ENCODE results near the gene KANSL1. TPM values are rescaled to one million over a fixed set of nuclear protein-coding genes. Genes with fewer than 3 reads are reported as not detected.
"Not testable (repeated sequence)": the region's sequence is repeated elsewhere in the genome, so short reads cannot be mapped to it uniquely, and the experiment has no call there.

The KANSL1 gene
- total RNA-seq, 1 donor from 2014 or later, result 94.5 TPM

DNA sequence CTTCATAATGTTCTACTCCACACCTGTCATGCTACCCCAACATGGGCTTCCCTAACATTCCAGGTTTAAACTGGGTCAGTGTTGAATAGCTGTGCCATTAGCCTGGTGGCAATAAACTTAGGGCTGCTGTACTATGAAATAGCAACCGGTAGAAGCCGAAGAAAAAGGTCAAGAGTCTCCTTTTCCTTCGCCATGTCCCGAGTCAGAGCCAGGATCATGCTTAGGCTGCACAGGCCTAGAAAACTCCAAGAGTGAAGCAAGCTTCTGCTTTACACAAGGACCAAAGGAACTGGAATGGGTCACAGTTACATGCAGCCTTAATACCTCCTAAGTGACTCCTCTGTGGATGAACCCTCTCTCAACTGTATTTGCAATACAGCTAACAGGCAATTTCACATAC lies 105.4 kb downstream of the KANSL1 start:
- peaks cover 12 to 35% (median 24%) of the 10 kb centered on the region in 3 donors for H3K4me1 ChIP-seq (ENCODE audit: control insufficient read depth in 3 of 3, insufficient read depth in 3 of 3, low read length in 3 of 3)

DNA sequence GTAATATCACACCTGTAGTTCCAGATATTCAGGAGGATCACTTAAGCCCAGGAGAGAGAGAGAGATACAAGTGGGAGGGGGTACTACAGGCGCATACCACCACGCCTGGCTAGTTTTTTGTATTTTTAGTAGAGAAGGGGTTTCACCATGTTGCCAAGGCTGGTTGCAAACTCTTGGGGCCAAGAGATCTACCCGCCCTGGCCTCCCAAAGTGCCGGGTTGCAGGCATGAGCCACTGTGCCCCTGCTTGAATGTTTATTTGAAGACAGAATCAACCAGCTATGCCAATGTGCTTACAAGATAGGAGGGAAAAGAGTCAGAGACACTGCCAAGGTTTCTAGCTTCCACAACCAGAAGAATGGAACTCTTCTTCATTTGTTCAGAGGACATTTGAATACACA lies 106.4 kb downstream of the KANSL1 start:
- Histone ChIP-seq H3K4me3 (ENCODE audit: low read length in 3 of 3) (no peak overlapping the region), H3K27me3 (ENCODE audit: control insufficient read depth in 3 of 3, insufficient read depth in 3 of 3, low read length in 3 of 3) (no peaks in the 10 kb centered on the region), H3K9ac (ENCODE audit: low read depth in 1 of 3, low read length in 3 of 3) (no peak overlapping the region), H3K4me1 (ENCODE audit: control insufficient read depth in 3 of 3, insufficient read depth in 3 of 3, low read length in 3 of 3) (peaks cover 12 to 46% (median 33%) of the 10 kb centered on the region in 3 donors), H3K36me3 (ENCODE audit: control insufficient read depth in 3 of 3, insufficient read depth in 3 of 3, low read length in 3 of 3) (peaks cover 0 to 4% (median 0%) of the 10 kb centered on the region in 3 donors), H3K9me3 (ENCODE audit: control insufficient read depth in 3 of 3, low read length in 3 of 3) (no peaks in the 10 kb centered on the region), H3K27ac (ENCODE audit: low read depth, low read length) (no peak overlapping the region)

More for the DNA sequence above, 105.4 kb downstream of the KANSL1 start:
- not testable (repeated sequence) for H3K9ac ChIP-seq (ENCODE audit: low read depth in 1 of 3, low read length in 3 of 3); H3K9me3 ChIP-seq (ENCODE audit: control insufficient read depth in 3 of 3, low read length in 3 of 3); H3K36me3 ChIP-seq (ENCODE audit: control insufficient read depth in 3 of 3, insufficient read depth in 3 of 3, low read length in 3 of 3); H3K4me3 ChIP-seq (ENCODE audit: low read length in 3 of 3); H3K27ac ChIP-seq (ENCODE audit: low read depth, low read length); H3K27me3 ChIP-seq (ENCODE audit: control insufficient read depth in 3 of 3, insufficient read depth in 3 of 3, low read length in 3 of 3)

DNA sequence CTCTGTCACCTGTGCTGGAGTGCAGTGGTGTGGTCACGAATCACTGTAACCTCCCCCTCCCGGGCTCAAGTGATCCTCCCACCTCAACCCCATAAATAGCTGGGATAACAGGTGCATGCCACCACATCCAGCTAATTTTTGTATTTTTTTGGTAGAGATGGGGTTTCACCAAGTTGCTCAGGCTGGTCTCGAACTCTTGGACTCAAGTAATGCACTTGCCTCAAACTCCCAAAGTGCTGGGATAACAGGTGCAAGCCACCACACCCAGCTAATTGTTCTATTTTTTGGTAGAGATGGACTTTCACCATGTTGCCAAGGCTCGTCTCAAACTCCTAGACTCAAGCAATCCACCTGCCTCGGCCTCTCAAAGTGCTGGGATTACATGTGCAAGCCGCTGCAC lies 107.7 kb downstream of the KANSL1 start:
- no peaks in the 10 kb centered on the region for H3K9me3 ChIP-seq (ENCODE audit: control insufficient read depth in 3 of 3, low read length in 3 of 3)
- H3K27me3 ChIP-seq (ENCODE audit: control insufficient read depth in 3 of 3, insufficient read depth in 3 of 3, low read length in 3 of 3), result no peaks in the 10 kb centered on the region
- no peak overlapping the region for H3K27ac ChIP-seq (ENCODE audit: low read depth, low read length)
- H3K36me3 ChIP-seq (ENCODE audit: control insufficient read depth in 3 of 3, insufficient read depth in 3 of 3, low read length in 3 of 3), result peaks cover 0 to 4% (median 0%) of the 10 kb centered on the region in 3 donors
- no peak overlapping the region for H3K4me3 ChIP-seq (ENCODE audit: low read length in 3 of 3)
- no peak overlapping the region for H3K9ac ChIP-seq (ENCODE audit: low read depth in 1 of 3, low read length in 3 of 3)
- H3K4me1 ChIP-seq (ENCODE audit: control insufficient read depth in 3 of 3, insufficient read depth in 3 of 3, low read length in 3 of 3), result peaks cover 12 to 46% (median 33%) of the 10 kb centered on the region in 3 donors

DNA sequence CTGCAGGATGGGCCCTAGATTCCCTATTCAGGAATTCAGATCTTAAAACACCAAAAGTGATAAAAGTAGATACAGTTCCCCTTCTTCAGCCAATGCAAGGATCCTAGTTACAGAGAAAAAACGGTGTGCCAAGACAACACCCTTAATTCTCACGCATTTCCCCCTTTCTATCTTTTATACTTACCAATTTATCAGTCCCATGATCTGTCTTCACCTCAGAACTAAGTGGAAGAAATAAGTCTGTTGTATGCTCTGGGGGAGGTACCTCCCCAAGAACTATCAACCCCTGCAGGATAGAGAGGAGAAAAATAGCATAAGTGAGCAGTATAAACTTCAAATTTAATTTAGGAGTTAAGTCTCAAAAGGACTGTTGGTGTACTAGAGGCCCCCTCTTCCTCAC lies 111.0 kb downstream of the KANSL1 start:
- peaks cover 21 to 43% (median 41%) of the 10 kb centered on the region in 3 donors for H3K4me1 ChIP-seq (ENCODE audit: control insufficient read depth in 3 of 3, insufficient read depth in 3 of 3, low read length in 3 of 3)
- peaks cover 0 to 4% (median 0%) of the 10 kb centered on the region in 3 donors for H3K36me3 ChIP-seq (ENCODE audit: control insufficient read depth in 3 of 3, insufficient read depth in 3 of 3, low read length in 3 of 3)
- H3K9me3 ChIP-seq (ENCODE audit: control insufficient read depth in 3 of 3, low read length in 3 of 3), result no peaks in the 10 kb centered on the region
- H3K27me3 ChIP-seq (ENCODE audit: control insufficient read depth in 3 of 3, insufficient read depth in 3 of 3, low read length in 3 of 3), result no peaks in the 10 kb centered on the region
- no peak overlapping the region for H3K27ac ChIP-seq (ENCODE audit: low read depth, low read length)
- H3K4me3 ChIP-seq (ENCODE audit: low read length in 3 of 3), result no peak overlapping the region
- H3K9ac ChIP-seq (ENCODE audit: low read depth in 1 of 3, low read length in 3 of 3), result no peak overlapping the region

DNA sequence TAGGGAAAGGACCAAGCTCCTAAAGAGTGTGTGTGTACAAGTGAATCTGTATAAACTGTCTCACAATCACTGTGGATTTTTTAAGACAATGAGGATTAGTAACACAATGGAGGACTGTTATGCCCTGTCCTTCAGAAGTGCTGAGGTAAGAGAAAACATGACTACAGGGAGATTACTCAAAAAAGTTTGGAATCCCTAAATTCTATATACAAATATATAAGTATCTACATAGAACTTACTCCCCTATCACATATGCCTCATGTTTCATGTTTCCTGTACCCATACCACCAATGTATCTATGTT lies 112.3 kb downstream of the KANSL1 start:
- Histone ChIP-seq H3K27ac (ENCODE audit: low read depth, low read length) (no peak overlapping the region), H3K4me1 (ENCODE audit: control insufficient read depth in 3 of 3, insufficient read depth in 3 of 3, low read length in 3 of 3) (peaks cover 21 to 41% (median 37%) of the 10 kb centered on the region in 3 donors), H3K9ac (ENCODE audit: low read depth in 1 of 3, low read length in 3 of 3) (no peak overlapping the region), H3K9me3 (ENCODE audit: control insufficient read depth in 3 of 3, low read length in 3 of 3) (no peaks in the 10 kb centered on the region), H3K36me3 (ENCODE audit: control insufficient read depth in 3 of 3, insufficient read depth in 3 of 3, low read length in 3 of 3) (peaks cover 0 to 4% (median 0%) of the 10 kb centered on the region in 3 donors), H3K27me3 (ENCODE audit: control insufficient read depth in 3 of 3, insufficient read depth in 3 of 3, low read length in 3 of 3) (no peaks in the 10 kb centered on the region), H3K4me3 (ENCODE audit: low read length in 3 of 3) (no peak overlapping the region)

DNA sequence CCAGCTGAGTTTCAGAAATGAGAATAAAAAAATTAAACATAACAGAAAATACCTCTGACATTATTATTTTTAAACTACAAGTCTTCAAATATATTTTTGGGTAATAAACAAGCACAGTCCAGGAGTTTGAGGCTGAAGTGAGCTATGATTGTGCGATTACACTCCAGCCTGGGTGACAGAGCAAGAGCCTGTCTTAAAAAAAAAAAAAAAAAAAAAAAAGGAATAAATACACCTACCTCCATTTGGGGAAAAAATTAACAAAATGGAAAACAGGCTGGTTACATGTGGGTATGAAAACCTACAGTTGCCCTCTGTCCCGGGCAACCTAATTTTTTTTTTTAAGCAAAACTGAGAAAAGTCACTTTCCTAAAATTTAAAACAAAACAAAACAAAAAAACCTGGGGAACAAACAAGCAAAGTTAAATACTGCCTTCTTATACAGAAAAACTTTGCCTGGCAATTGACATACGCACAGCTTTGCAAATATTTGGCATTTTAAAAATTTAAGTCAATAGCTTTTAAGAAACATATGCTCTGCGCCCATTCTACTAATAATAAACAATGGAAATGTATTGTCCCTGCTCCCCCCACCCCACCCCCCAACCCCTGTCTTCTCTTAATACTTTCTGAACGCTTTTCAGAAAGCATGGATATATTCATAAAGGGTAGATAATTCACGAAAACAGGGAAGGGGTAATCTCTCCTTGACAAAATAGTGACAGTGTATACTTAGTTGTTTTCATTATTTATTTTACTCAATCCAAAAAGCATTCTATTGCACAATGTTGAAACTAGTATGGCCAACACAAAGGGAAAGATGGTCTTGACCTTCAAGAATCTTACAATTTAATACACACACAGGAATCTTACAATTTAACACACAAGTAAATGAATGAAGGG lies 112.9 kb downstream of the KANSL1 start:
- no peak overlapping the region for H3K4me3 ChIP-seq (ENCODE audit: low read length in 3 of 3)
- H3K27ac ChIP-seq (ENCODE audit: low read depth, low read length), result no peak overlapping the region
- H3K4me1 ChIP-seq (ENCODE audit: control insufficient read depth in 3 of 3, insufficient read depth in 3 of 3, low read length in 3 of 3), result peaks cover 19 to 38% (median 37%) of the 10 kb centered on the region in 3 donors
- H3K9ac ChIP-seq (ENCODE audit: low read depth in 1 of 3, low read length in 3 of 3), result no peak overlapping the region
- H3K9me3 ChIP-seq (ENCODE audit: control insufficient read depth in 3 of 3, low read length in 3 of 3), result no peaks in the 10 kb centered on the region
- no peaks in the 10 kb centered on the region for H3K27me3 ChIP-seq (ENCODE audit: control insufficient read depth in 3 of 3, insufficient read depth in 3 of 3, low read length in 3 of 3)
- peaks cover 0 to 4% (median 0%) of the 10 kb centered on the region in 3 donors for H3K36me3 ChIP-seq (ENCODE audit: control insufficient read depth in 3 of 3, insufficient read depth in 3 of 3, low read length in 3 of 3)

DNA sequence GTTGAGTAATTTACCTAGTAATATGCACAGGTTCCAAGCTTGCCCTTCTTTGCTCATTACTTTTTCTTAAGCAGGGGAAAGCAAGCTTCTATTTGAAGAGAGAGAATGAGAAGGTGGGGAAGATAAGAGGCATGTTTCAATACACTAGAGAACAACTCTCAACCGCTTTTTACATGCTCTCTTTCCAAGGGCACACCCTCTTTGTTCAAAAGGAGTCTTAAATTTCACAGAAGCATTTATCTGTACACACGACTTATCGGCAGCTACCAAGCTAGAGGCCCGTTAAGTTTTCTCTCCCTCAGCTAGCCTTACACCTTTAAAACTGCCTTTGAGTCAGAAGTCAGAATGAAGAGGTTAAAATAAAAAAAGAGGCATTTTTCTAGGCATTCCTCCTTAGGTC lies 114.6 kb downstream of the KANSL1 start:
- peaks cover 0 to 4% (median 0%) of the 10 kb centered on the region in 3 donors for H3K36me3 ChIP-seq (ENCODE audit: control insufficient read depth in 3 of 3, insufficient read depth in 3 of 3, low read length in 3 of 3)
- no peak overlapping the region for H3K4me3 ChIP-seq (ENCODE audit: low read length in 3 of 3)
- no peaks in the 10 kb centered on the region for H3K27me3 ChIP-seq (ENCODE audit: control insufficient read depth in 3 of 3, insufficient read depth in 3 of 3, low read length in 3 of 3)
- no peak overlapping the region for H3K9ac ChIP-seq (ENCODE audit: low read depth in 1 of 3, low read length in 3 of 3)
- peaks cover 19 to 37% (median 29%) of the 10 kb centered on the region in 3 donors for H3K4me1 ChIP-seq (ENCODE audit: control insufficient read depth in 3 of 3, insufficient read depth in 3 of 3, low read length in 3 of 3)
- no peak overlapping the region for H3K27ac ChIP-seq (ENCODE audit: low read depth, low read length)
- no peaks in the 10 kb centered on the region for H3K9me3 ChIP-seq (ENCODE audit: control insufficient read depth in 3 of 3, low read length in 3 of 3)

DNA sequence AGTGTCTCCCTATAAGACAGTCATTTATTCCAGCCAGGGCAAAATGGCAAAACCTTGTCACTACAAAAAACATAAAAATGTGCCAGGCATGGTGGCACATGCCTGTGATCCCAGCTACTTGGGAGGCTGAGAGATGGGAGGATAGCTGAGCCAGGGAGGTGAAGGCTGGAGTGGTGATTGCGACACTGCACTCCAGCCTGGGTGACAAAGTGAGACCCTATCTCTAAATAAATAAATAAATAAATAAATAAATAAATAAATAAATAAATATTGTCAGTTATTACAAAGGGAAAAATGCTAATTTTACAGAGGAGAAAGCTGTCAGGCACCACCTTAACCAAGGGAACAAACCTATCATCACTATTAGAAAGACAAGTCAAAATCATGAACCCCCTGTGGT lies 118.7 kb downstream of the KANSL1 start:
- H3K36me3 ChIP-seq (ENCODE audit: control insufficient read depth in 3 of 3, insufficient read depth in 3 of 3, low read length in 3 of 3), result no peaks in the 10 kb centered on the region
- no peaks in the 10 kb centered on the region for H3K9me3 ChIP-seq (ENCODE audit: control insufficient read depth in 3 of 3, low read length in 3 of 3)
- H3K27ac ChIP-seq (ENCODE audit: low read depth, low read length), result no peak overlapping the region
- no peak overlapping the region for H3K4me3 ChIP-seq (ENCODE audit: low read length in 3 of 3)
- peaks cover 28 to 37% (median 31%) of the 10 kb centered on the region in 3 donors for H3K4me1 ChIP-seq (ENCODE audit: control insufficient read depth in 3 of 3, insufficient read depth in 3 of 3, low read length in 3 of 3)
- H3K9ac ChIP-seq (ENCODE audit: low read depth in 1 of 3, low read length in 3 of 3), result no peak overlapping the region
- H3K27me3 ChIP-seq (ENCODE audit: control insufficient read depth in 3 of 3, insufficient read depth in 3 of 3, low read length in 3 of 3), result no peaks in the 10 kb centered on the region

DNA sequence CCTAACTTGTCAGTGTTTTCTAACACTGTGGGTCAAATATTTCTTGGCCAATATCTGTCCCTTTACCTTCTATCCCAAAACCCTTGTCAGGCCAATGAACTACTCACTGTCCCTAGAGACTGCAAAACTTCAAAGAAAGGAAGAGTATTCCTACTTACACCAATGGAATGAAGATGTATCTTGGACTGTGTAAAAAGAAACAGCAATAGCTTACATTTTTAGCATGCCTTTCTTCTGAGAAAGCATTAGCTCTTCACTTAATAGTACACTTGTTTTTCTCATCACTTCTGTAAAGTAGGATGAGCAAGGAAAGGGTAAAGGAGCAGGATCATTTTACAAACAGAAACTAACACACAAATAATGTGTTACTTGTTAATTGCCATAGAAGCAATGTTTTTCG lies 120.2 kb downstream of the KANSL1 start:
- no peaks in the 10 kb centered on the region for H3K36me3 ChIP-seq (ENCODE audit: control insufficient read depth in 3 of 3, insufficient read depth in 3 of 3, low read length in 3 of 3)
- no peak overlapping the region for H3K9ac ChIP-seq (ENCODE audit: low read depth in 1 of 3, low read length in 3 of 3)
- no peak overlapping the region for H3K27ac ChIP-seq (ENCODE audit: low read depth, low read length)
- H3K4me1 ChIP-seq (ENCODE audit: control insufficient read depth in 3 of 3, insufficient read depth in 3 of 3, low read length in 3 of 3), result peaks cover 16 to 22% (median 19%) of the 10 kb centered on the region in 3 donors
- no peaks in the 10 kb centered on the region for H3K27me3 ChIP-seq (ENCODE audit: control insufficient read depth in 3 of 3, insufficient read depth in 3 of 3, low read length in 3 of 3)
- H3K4me3 ChIP-seq (ENCODE audit: low read length in 3 of 3), result peak overlapping the region in 1 of 3 donors; percentile 16
- H3K9me3 ChIP-seq (ENCODE audit: control insufficient read depth in 3 of 3, low read length in 3 of 3), result no peaks in the 10 kb centered on the region

DNA sequence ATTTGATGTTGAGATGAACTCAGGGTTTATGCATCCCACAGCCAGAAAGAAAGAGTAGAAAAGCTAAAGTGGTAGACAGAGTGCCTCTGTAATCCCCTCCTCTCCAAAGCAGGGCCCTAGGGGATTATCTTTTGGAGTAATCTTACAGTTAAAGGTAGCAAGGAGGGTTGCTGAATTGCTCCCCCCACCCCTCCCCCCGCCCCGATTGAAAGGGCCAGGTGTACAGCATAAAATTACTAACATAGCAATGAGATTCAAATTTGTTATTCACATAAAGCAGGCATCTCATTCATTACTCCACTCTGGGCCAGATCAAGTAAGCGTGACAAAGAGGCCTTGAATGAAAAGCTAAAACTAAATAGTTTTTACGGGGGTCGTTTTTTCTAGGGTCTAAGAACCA lies 121.4 kb downstream of the KANSL1 start:
- no peak overlapping the region for H3K27ac ChIP-seq (ENCODE audit: low read depth, low read length)
- peaks cover 16 to 20% (median 18%) of the 10 kb centered on the region in 3 donors for H3K4me1 ChIP-seq (ENCODE audit: control insufficient read depth in 3 of 3, insufficient read depth in 3 of 3, low read length in 3 of 3)
- H3K4me3 ChIP-seq (ENCODE audit: low read length in 3 of 3), result no peak overlapping the region
- no peaks in the 10 kb centered on the region for H3K9me3 ChIP-seq (ENCODE audit: control insufficient read depth in 3 of 3, low read length in 3 of 3)
- peaks cover 0 to under 1% (median under 1%) of the 10 kb centered on the region in 3 donors for H3K36me3 ChIP-seq (ENCODE audit: control insufficient read depth in 3 of 3, insufficient read depth in 3 of 3, low read length in 3 of 3)
- no peak overlapping the region for H3K9ac ChIP-seq (ENCODE audit: low read depth in 1 of 3, low read length in 3 of 3)
- no peaks in the 10 kb centered on the region for H3K27me3 ChIP-seq (ENCODE audit: control insufficient read depth in 3 of 3, insufficient read depth in 3 of 3, low read length in 3 of 3)

Data from skeletal muscle tissue (tissue), 4 donors.